Body of pancreas (tissue), 4 donors: ENCODE data around the gene HOXA11.

Experiments used
- POLR2A ChIP-seq, 3 donors: fragments of 450-650 bp; IDR thresholded peaks; one replicate each; pipeline ENCODE4 v1.6.1; 2016; ENCODE audit warnings: antibody characterized with exemption in 3 of 3, mild to moderate bottlenecking in 2 of 3
- TF ChIP-seq, protein P1 (sequence below), 7 experiments: fragments of 450-650 bp in 4 of 7; fragments of 200-600 bp in 3 of 7; sonication (generic) in 3 of 7; IDR thresholded peaks; one replicate each; pipeline ENCODE4 v1.5.1; 2016 to 2019; ENCODE audit warnings: antibody characterized with exemption in 7 of 7

DNA sequence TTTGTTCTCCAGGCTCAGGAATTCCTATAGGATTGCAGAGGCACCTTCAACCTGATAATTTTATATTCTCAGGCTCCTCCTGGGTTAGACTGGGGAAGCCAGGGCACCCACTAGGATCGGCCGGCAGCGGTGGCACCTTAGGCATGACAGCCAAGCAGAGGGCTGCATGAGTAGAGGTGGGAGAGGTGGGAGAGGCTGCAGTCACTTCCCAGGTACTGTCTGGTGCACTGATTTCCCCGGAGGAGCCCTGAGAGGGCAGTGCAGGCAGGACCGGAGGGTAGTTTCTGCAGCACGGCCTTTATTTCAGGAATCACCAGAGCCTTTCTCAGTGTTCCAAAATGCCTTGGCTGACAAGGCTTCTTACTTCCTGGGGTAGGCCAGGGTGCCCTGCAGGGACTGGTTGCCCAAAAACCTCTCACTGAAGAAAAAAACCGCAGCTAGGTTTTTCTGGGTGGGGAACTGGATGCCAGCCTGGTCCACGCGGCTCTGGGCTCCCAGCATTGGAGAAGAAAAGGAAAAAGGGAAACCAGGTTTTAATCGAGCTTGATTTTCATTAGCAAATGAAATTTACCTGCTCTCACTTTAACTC lies 18.4 kb upstream of the HOXA11 start:
- TF ChIP-seq, protein P1, sequence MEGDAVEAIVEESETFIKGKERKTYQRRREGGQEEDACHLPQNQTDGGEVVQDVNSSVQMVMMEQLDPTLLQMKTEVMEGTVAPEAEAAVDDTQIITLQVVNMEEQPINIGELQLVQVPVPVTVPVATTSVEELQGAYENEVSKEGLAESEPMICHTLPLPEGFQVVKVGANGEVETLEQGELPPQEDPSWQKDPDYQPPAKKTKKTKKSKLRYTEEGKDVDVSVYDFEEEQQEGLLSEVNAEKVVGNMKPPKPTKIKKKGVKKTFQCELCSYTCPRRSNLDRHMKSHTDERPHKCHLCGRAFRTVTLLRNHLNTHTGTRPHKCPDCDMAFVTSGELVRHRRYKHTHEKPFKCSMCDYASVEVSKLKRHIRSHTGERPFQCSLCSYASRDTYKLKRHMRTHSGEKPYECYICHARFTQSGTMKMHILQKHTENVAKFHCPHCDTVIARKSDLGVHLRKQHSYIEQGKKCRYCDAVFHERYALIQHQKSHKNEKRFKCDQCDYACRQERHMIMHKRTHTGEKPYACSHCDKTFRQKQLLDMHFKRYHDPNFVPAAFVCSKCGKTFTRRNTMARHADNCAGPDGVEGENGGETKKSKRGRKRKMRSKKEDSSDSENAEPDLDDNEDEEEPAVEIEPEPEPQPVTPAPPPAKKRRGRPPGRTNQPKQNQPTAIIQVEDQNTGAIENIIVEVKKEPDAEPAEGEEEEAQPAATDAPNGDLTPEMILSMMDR (IDR thresholded peaks at IDR 0.05), result no peak
- TF ChIP-seq POLR2A (IDR thresholded peaks at IDR 0.05), result no peak
